ENCODE results near the gene PTPRU. TPM values are rescaled to one million over a fixed set of nuclear protein-coding genes. Genes with fewer than 3 reads are reported as not detected.
"Not testable (repeated sequence)": the region's sequence is repeated elsewhere in the genome, so short reads cannot be mapped to it uniquely, and the experiment has no call there.

PTPRU gene
- total RNA-seq, 2 experiments from 2014 or later = 0.56 to 0.74 TPM

- CTCF ChIA-PET = interaction anchor here (0.7 to 2.1 kb wide), 5 partner anchors 10 to 1150 kb away, joined by 3 to 11 read pairs (median 3); partner anchors contain the start of gene SRSF4
These were observed 6.1 kb upstream of the PTPRU start for GRCh38 chr1:29230204-29230552.

GRCh38 chr1:29230553-29231378 lies 5.6 kb upstream of the PTPRU start, which contains the start of gene MECR:
Gene MECR (minus strand): TSS chr1:29230934. CDS start chr1:29230906, 28 bp downstream.
- Mint-ChIP-seq H3K36me3 (ENCODE audit: low read depth) (no peaks in the 10 kb centered on the region), H3K27ac (peak within 1 kb of the TSS; percentile 89), H3K4me1 (ENCODE audit: low read depth) (peaks cover 21% of the 10 kb centered on the region), H3K9me3 (no peaks in the 10 kb centered on the region), H3K27me3 (peaks cover 3% of the 10 kb centered on the region), H3K4me3 (peak within 1 kb of the TSS; percentile 97)
- ChIA-PET POLR2A (interaction anchor here (0.6 to 3.1 kb wide), 9 partner anchors 9 to 220 kb away, joined by 3 to 11 read pairs (median 3); partner anchors contain the start of gene SRSF4), CTCF (interaction anchor here (0.7 to 2.1 kb wide), 7 partner anchors 10 to 1488 kb away, joined by 3 to 11 read pairs (median 3); partner anchors contain the start of gene SRSF4)
- ATAC-seq = peak; percentile 98
- no peak for TF ChIP-seq CTCF (IDR thresholded peaks at IDR 0.05)
- intact Hi-C loops (cut with micrococcal nuclease) = no loop called here
- peak; percentile 96 for DNase-seq

More at GRCh38 chr1:29230204-29230552, 6.1 kb upstream of the PTPRU start:
- no peak for ATAC-seq
- peak overlapping the region; percentile 89 for H3K27ac Mint-ChIP-seq
- peaks cover 2% of the 10 kb centered on the region for H3K36me3 Mint-ChIP-seq (ENCODE audit: low read depth)
- POLR2A ChIA-PET = interaction anchor here (0.6 to 3.1 kb wide), 8 partner anchors 8 to 76 kb away, joined by 3 to 11 read pairs (median 3); partner anchors contain the start of gene SRSF4
- H3K9me3 Mint-ChIP-seq = no peaks in the 10 kb centered on the region
- intact Hi-C loops (cut with micrococcal nuclease) = no loop called here
- no peaks in the 10 kb centered on the region for H3K27me3 Mint-ChIP-seq
- no peak for DNase-seq
- peak overlapping the region; percentile 97 for H3K4me3 Mint-ChIP-seq
- TF ChIP-seq CTCF (IDR thresholded peaks at IDR 0.05) = no peak
- peaks cover 21% of the 10 kb centered on the region for H3K4me1 Mint-ChIP-seq (ENCODE audit: low read depth)

GRCh38 chr1:29232387-29232786 lies 3.9 kb upstream of the PTPRU start:
- Mint-ChIP-seq H3K36me3 (ENCODE audit: low read depth) (peaks cover 3% of the 10 kb centered on the region), H3K4me3 (no peak overlapping the region)
- CTCF ChIA-PET = no interaction called here

GRCh38 chr1:29233693-29234092 lies 2.6 kb upstream of the PTPRU start:
- H3K4me1 Mint-ChIP-seq (ENCODE audit: low read depth) = peaks cover 30% of the 10 kb centered on the region
- H3K27ac Mint-ChIP-seq = no peak overlapping the region
- no peak overlapping the region for H3K4me3 Mint-ChIP-seq
- ATAC-seq (no peak), DNase-seq (no peak)
- ChIA-PET CTCF (no interaction called here), POLR2A (no interaction called here)
- TF ChIP-seq CTCF (IDR thresholded peaks at IDR 0.05) = no peak
- peaks cover 21% of the 10 kb centered on the region for H3K27me3 Mint-ChIP-seq
- peaks cover 3% of the 10 kb centered on the region for H3K36me3 Mint-ChIP-seq (ENCODE audit: low read depth)
- no peaks in the 10 kb centered on the region for H3K9me3 Mint-ChIP-seq
- intact Hi-C loops (cut with micrococcal nuclease) = no loop called here

More at GRCh38 chr1:29232387-29232786, 3.9 kb upstream of the PTPRU start:
- ATAC-seq = no peak
- H3K27ac Mint-ChIP-seq = no peak overlapping the region
- peaks cover 28% of the 10 kb centered on the region for H3K4me1 Mint-ChIP-seq (ENCODE audit: low read depth)
- intact Hi-C loops (cut with micrococcal nuclease) = no loop called here
- POLR2A ChIA-PET = interaction anchor here (3.1 kb wide), 1 partner anchor 51 kb away, joined by 11 read pairs; the partner anchor contains the start of gene SRSF4
- no peaks in the 10 kb centered on the region for H3K9me3 Mint-ChIP-seq
- no peak for TF ChIP-seq CTCF (IDR thresholded peaks at IDR 0.05)
- H3K27me3 Mint-ChIP-seq = peaks cover 15% of the 10 kb centered on the region
- no peak for DNase-seq

GRCh38 chr1:29234471-29234870 lies 1.9 kb upstream of the PTPRU start:
- H3K4me3 Mint-ChIP-seq = no peak overlapping the region
- DNase-seq (no peak), ATAC-seq (no peak)
- TF ChIP-seq CTCF (IDR thresholded peaks at IDR 0.05) = no peak
- CTCF ChIA-PET = no interaction called here
- H3K36me3 Mint-ChIP-seq (ENCODE audit: low read depth) = peaks cover 3% of the 10 kb centered on the region
- H3K9me3 Mint-ChIP-seq = no peaks in the 10 kb centered on the region
- peaks cover 26% of the 10 kb centered on the region for H3K4me1 Mint-ChIP-seq (ENCODE audit: low read depth)
- H3K27me3 Mint-ChIP-seq = peaks cover 28% of the 10 kb centered on the region
- POLR2A ChIA-PET = no interaction called here
- H3K27ac Mint-ChIP-seq = no peak overlapping the region
- intact Hi-C loops (cut with micrococcal nuclease) = no loop called here

- CTCF ChIA-PET, POLR2A ChIA-PET: not testable (repeated sequence)
These were observed 1.4 kb upstream of the PTPRU start for GRCh38 chr1:29234881-29235280.

More at GRCh38 chr1:29234881-29235280, 1.4 kb upstream of the PTPRU start:
- H3K36me3 Mint-ChIP-seq (ENCODE audit: low read depth); ATAC-seq; DNase-seq; intact Hi-C loops (cut with micrococcal nuclease); H3K27ac Mint-ChIP-seq; H3K4me3 Mint-ChIP-seq; H3K9me3 Mint-ChIP-seq: not testable (repeated sequence)
- peaks cover 31% of the 10 kb centered on the region for H3K27me3 Mint-ChIP-seq
- H3K4me1 Mint-ChIP-seq (ENCODE audit: low read depth) = peaks cover 22% of the 10 kb centered on the region

Measured in activated CD8-positive, alpha-beta T cell treated with anti-CD3 and anti-CD28 coated beads for 36 hours (primary cell).